Trophoblast cell (in vitro differentiated cells and primary cell): ENCODE measurements around the gene CELA2B.
"Not testable (repeated sequence)": the region's sequence is repeated elsewhere in the genome, so short reads cannot be mapped to it uniquely, and the experiment has no call there.

Source experiments
- DNase-seq, 2 donors: peaks; one replicate each; pipeline ENCODE4 v3.0.0-alpha.2; 2016
- H2AFZ ChIP-seq: 2 replicates; pipeline ENCODE4 v1.6.1; 2013; ENCODE audit warnings: low read length, moderate library complexity, mild to moderate bottlenecking; ENCODE audit not compliant: insufficient read depth, poor library complexity
- H2AK5ac ChIP-seq: 2 replicates; pipeline ENCODE4 v1.6.1; 2013; ENCODE audit warnings: mild to moderate bottlenecking, low read length
- H2BK120ac ChIP-seq: 2 replicates; pipeline ENCODE4 v1.6.1; 2013; ENCODE audit warnings: low read length, mild to moderate bottlenecking, moderate library complexity; ENCODE audit not compliant: insufficient read depth, poor library complexity
- H2BK12ac ChIP-seq: 2 replicates; pipeline ENCODE4 v1.6.1; 2013; ENCODE audit warnings: mild to moderate bottlenecking, low read length, moderate library complexity
- H2BK5ac ChIP-seq: 2 replicates; pipeline ENCODE4 v1.6.1; 2013; ENCODE audit warnings: low read length, low read depth, moderate library complexity, mild to moderate bottlenecking; ENCODE audit not compliant: poor library complexity
- H3K14ac ChIP-seq: 2 replicates; pipeline ENCODE4 v1.6.1; 2013; ENCODE audit warnings: mild to moderate bottlenecking, low read length
- H3K18ac ChIP-seq: 2 replicates; pipeline ENCODE4 v1.6.1; 2013; ENCODE audit warnings: mild to moderate bottlenecking, low read length
- H3K23ac ChIP-seq: 2 replicates; pipeline ENCODE4 v1.6.1; 2013; ENCODE audit warnings: low read length
- H3K27ac ChIP-seq: 2 replicates; pipeline ENCODE4 v1.5.1; 2013; ENCODE audit warnings: low read depth, mild to moderate bottlenecking, inconsistent platforms, low read length, moderate library complexity
- H3K27me3 ChIP-seq: 2 replicates; pipeline ENCODE4 v1.6.1; 2013; ENCODE audit warnings: inconsistent platforms, mild to moderate bottlenecking, low read length, moderate library complexity; ENCODE audit not compliant: insufficient read depth
- H3K36me3 ChIP-seq, 2 experiments: 1 replicate in 1 of 2; 2 replicates in 1 of 2; pipeline ENCODE4 v1.6.1; 2013; ENCODE audit warnings: low read length in 2 of 2, mild to moderate bottlenecking in 2 of 2, moderate library complexity in 1 of 2; ENCODE audit not compliant: insufficient read depth in 2 of 2, control insufficient read depth in 1 of 2
- H3K4ac ChIP-seq: 2 replicates; pipeline ENCODE4 v1.6.1; 2013; ENCODE audit warnings: low read depth, mild to moderate bottlenecking, low read length, moderate library complexity
- H3K4me1 ChIP-seq, 2 experiments: 1 replicate in 1 of 2; 2 replicates in 1 of 2; pipeline ENCODE4 v1.6.1; 2013; ENCODE audit warnings: low read length in 2 of 2, mild to moderate bottlenecking in 2 of 2, moderate library complexity in 1 of 2; ENCODE audit not compliant: insufficient read depth in 2 of 2, control insufficient read depth in 1 of 2
- H3K4me2 ChIP-seq: 2 replicates; pipeline ENCODE4 v1.6.1; 2013; ENCODE audit warnings: inconsistent platforms, mild to moderate bottlenecking, low read length, moderate library complexity
- H3K4me3 ChIP-seq: 2 replicates; pipeline ENCODE4 v1.5.1; 2013; ENCODE audit warnings: mild to moderate bottlenecking, low read depth, low read length, inconsistent platforms
- H3K79me1 ChIP-seq: one replicate; pipeline ENCODE4 v1.6.1; 2013; ENCODE audit warnings: low read length
- H3K79me2 ChIP-seq: 2 replicates; pipeline ENCODE4 v1.6.1; 2013; ENCODE audit warnings: low read length, mild to moderate bottlenecking; ENCODE audit not compliant: control insufficient read depth, insufficient read depth, poor library complexity
- H3K9ac ChIP-seq: 2 replicates; pipeline ENCODE4 v1.6.1; 2013; ENCODE audit warnings: mild to moderate bottlenecking, low read length
- H3K9me3 ChIP-seq: 2 replicates; pipeline ENCODE4 v1.6.1; 2013; ENCODE audit warnings: low read depth, mild to moderate bottlenecking, control low read depth, inconsistent platforms, low read length; ENCODE audit not compliant: insufficient read depth
- H4K12ac ChIP-seq: 2 replicates; pipeline ENCODE4 v1.6.1; 2013; ENCODE audit warnings: low read depth, mild to moderate bottlenecking, low read length, moderate library complexity
- H4K8ac ChIP-seq: 2 replicates; pipeline ENCODE4 v1.6.1; 2013; ENCODE audit warnings: low read depth, mild to moderate bottlenecking, low read length, moderate library complexity
- H4K91ac ChIP-seq: one replicate; pipeline ENCODE4 v1.6.1; 2013; ENCODE audit warnings: low read depth, mild to moderate bottlenecking, low read length, moderate library complexity
- WGBS: extraction: QIAGEN DNeasy Blood & Tissue Kit; methylation state at CpG from one replicate; pipeline ENCODE4 v1.1.7; 2013; ENCODE audit warnings: missing lambda C conversion rate; ENCODE audit not compliant: insufficient read length, insufficient coverage; ENCODE audit errors: extremely low coverage; 5-methylcytosine and 5-hydroxymethylcytosine counted together

Gene CELA2B

GRCh38 chr1:15463926-15464322 lies 12.0 kb upstream of the CELA2B start:
- H3K4ac ChIP-seq, H3K14ac ChIP-seq, H2BK5ac ChIP-seq, H2BK12ac ChIP-seq, H4K8ac ChIP-seq, H3K27ac ChIP-seq, H3K9ac ChIP-seq, H3K18ac ChIP-seq, DNase-seq, H3K27me3 ChIP-seq, H2AK5ac ChIP-seq, H3K4me1 ChIP-seq, H4K91ac ChIP-seq, H3K36me3 ChIP-seq, H2BK120ac ChIP-seq, H3K9me3 ChIP-seq, H3K23ac ChIP-seq, H3K79me1 ChIP-seq, H3K79me2 ChIP-seq, H3K4me2 ChIP-seq, H4K12ac ChIP-seq, H3K4me3 ChIP-seq, H2AFZ ChIP-seq: not testable (repeated sequence)
- no CpG with 5 or more reads among the region's 5 CpGs for WGBS

- no peak overlapping the region for H3K9ac ChIP-seq
- H3K4ac ChIP-seq = no peak overlapping the region
- H3K27me3 ChIP-seq = no peaks in the 10 kb centered on the region
- H3K4me2 ChIP-seq = no peak overlapping the region
- H4K8ac ChIP-seq = no peak overlapping the region
- H3K9me3 ChIP-seq = no peaks in the 10 kb centered on the region
- H2AFZ ChIP-seq = no peak overlapping the region
- H3K4me3 ChIP-seq = no peak overlapping the region
- H4K12ac ChIP-seq = no peak overlapping the region
- no peak overlapping the region for H3K18ac ChIP-seq
- no peak for DNase-seq
- no peak overlapping the region for H2BK120ac ChIP-seq
- no peak overlapping the region for H3K23ac ChIP-seq
- no peak overlapping the region for H2BK12ac ChIP-seq
- WGBS = no CpG with 5 or more reads among the region's 7 CpGs
- H2BK5ac ChIP-seq = no peak overlapping the region
- no peaks in the 10 kb centered on the region for H3K79me1 ChIP-seq
- no peaks in the 10 kb centered on the region for H3K36me3 ChIP-seq
- no peak overlapping the region for H3K27ac ChIP-seq
- no peaks in the 10 kb centered on the region for H3K79me2 ChIP-seq
- H2AK5ac ChIP-seq = no peak overlapping the region
- H3K4me1 ChIP-seq = peaks cover 0 to 3% of the 10 kb centered on the region in 2 experiments
- no peak overlapping the region for H3K14ac ChIP-seq
- no peak overlapping the region for H4K91ac ChIP-seq
Observed at GRCh38 chr1:15465674-15466073, 10.2 kb upstream of the CELA2B start.

GRCh38 chr1:15466955-15467625 lies 8.8 kb upstream of the CELA2B start:
- not testable (repeated sequence) for H3K9ac ChIP-seq

GRCh38 chr1:15468145-15468544 lies 7.8 kb upstream of the CELA2B start:
- Histone ChIP-seq H2AFZ (no peak overlapping the region), H3K79me2 (no peaks in the 10 kb centered on the region), H3K36me3 (no peaks in the 10 kb centered on the region), H3K4me3 (no peak overlapping the region), H4K91ac (no peak overlapping the region), H4K12ac (no peak overlapping the region), H4K8ac (no peak overlapping the region), H3K4me1 (peaks cover 0 to under 1% of the 10 kb centered on the region in 2 experiments), H3K4me2 (no peak overlapping the region), H3K27ac (no peak overlapping the region), H2BK5ac (no peak overlapping the region), H2BK120ac (no peak overlapping the region), H3K79me1 (no peaks in the 10 kb centered on the region), H3K14ac (no peak overlapping the region), H2AK5ac (no peak overlapping the region), H3K9ac (no peak overlapping the region), H3K18ac (no peak overlapping the region), H3K23ac (no peak overlapping the region), H3K27me3 (no peaks in the 10 kb centered on the region), H3K4ac (no peak overlapping the region), H3K9me3 (peaks cover 3% of the 10 kb centered on the region), H2BK12ac (no peak overlapping the region)
- DNase-seq = no peak

More at GRCh38 chr1:15466955-15467625, 8.8 kb upstream of the CELA2B start:
- WGBS = no CpG with 5 or more reads among the region's 22 CpGs
- H3K9me3 ChIP-seq, H2BK5ac ChIP-seq, H3K79me2 ChIP-seq, H2AK5ac ChIP-seq, H3K27me3 ChIP-seq, H3K4me3 ChIP-seq, H2BK12ac ChIP-seq, H3K79me1 ChIP-seq, H3K23ac ChIP-seq, H3K36me3 ChIP-seq, H3K4me2 ChIP-seq, DNase-seq, H3K27ac ChIP-seq, H4K12ac ChIP-seq, H3K4ac ChIP-seq, H2BK120ac ChIP-seq, H3K4me1 ChIP-seq, H4K91ac ChIP-seq, H2AFZ ChIP-seq, H4K8ac ChIP-seq, H3K14ac ChIP-seq, H3K18ac ChIP-seq: not testable (repeated sequence)
